Left ventricle myocardium superior (tissue), 1 donor: ENCODE data around the gene MYO16. TPM values are rescaled to one million over a fixed set of nuclear protein-coding genes. Genes with fewer than 3 reads are reported as not detected.

Experiments used
- ATAC-seq: fragments of 200-7000 bp; cut with Tn5 transposase; one replicate; pipeline ENCODE4 v1.9.1; 2020; ENCODE audit warnings: mild to moderate bottlenecking, moderate library complexity
- DNase-seq: peaks from one replicate; pipeline ENCODE4 v3.0.0-alpha.2; 2020
- intact Hi-C: fragments of 100-400 bp; cut with micrococcal nuclease; formaldehyde crosslinking; loops from one replicate; pipeline ENCODE4 v1.11.0; 2022
- total RNA-seq: library from RNA; stranded (reverse); fragmentation: NEBNext Ultra II Directional; extraction: Animal tissue kit (Norgen Biotek cat#: 25700); gene quantifications from one replicate; pipeline ENCODE4 v1.2.1, GENCODE V29; 2021
- donor health status: DM: no; HTN: yes; CAD: no; lungs with severe emphysema.

Gene MYO16
- total RNA-seq, 1 donor from 2014 or later: 0.74 TPM

- no peak for ATAC-seq
- intact Hi-C loops: no loop called here
- DNase-seq: no peak
Measured at GRCh38 chr13:108950333-108951010, 321.1 kb downstream of the MYO16 start.

GRCh38 chr13:108955741-108956140 is 326.3 kb downstream of the MYO16 start:
- ATAC-seq (no peak), DNase-seq (no peak)
- intact Hi-C loops: no loop called here

GRCh38 chr13:108957369-108958012 is 328.1 kb downstream of the MYO16 start:
- ATAC-seq (no peak), DNase-seq (no peak)
- intact Hi-C loops: no loop called here

- DNase-seq: no peak
- intact Hi-C loops: no loop called here
- ATAC-seq: no peak
Measured at GRCh38 chr13:108958013-108958376, 328.6 kb downstream of the MYO16 start.

- intact Hi-C loops: no loop called here
- ATAC-seq (no peak), DNase-seq (no peak)
Measured at GRCh38 chr13:108959234-108959633, 329.8 kb downstream of the MYO16 start.

GRCh38 chr13:108960006-108960405 is 330.6 kb downstream of the MYO16 start:
- DNase-seq: no peak
- intact Hi-C loops: loop anchor here (5.0 to 10.0 kb wide), 2 partner anchors 825 to 1147 kb away; partner anchors contain the start of gene IRS2
- no peak for ATAC-seq

- no peak for DNase-seq
- ATAC-seq: peak; percentile 87
- intact Hi-C loops: loop anchor here (5.0 to 10.0 kb wide), 2 partner anchors 823 to 1146 kb away; partner anchors contain the start of gene IRS2
Measured at GRCh38 chr13:108961542-108962125, 332.2 kb downstream of the MYO16 start.

GRCh38 chr13:108962654-108963053 is 333.2 kb downstream of the MYO16 start:
- DNase-seq (no peak), ATAC-seq (no peak)
- intact Hi-C loops: loop anchor here (5.0 to 10.0 kb wide), 2 partner anchors 822 to 1145 kb away; partner anchors contain the start of gene IRS2

GRCh38 chr13:108963276-108963810 is 333.9 kb downstream of the MYO16 start:
- DNase-seq (no peak), ATAC-seq (no peak)
- intact Hi-C loops: loop anchor here (5.0 to 10.0 kb wide), 2 partner anchors 821 to 1144 kb away; partner anchors contain the start of gene IRS2

- DNase-seq: no peak
- no peak for ATAC-seq
- intact Hi-C loops: loop anchor here (5.0 to 10.0 kb wide), 2 partner anchors 821 to 1143 kb away; partner anchors contain the start of gene IRS2
Measured at GRCh38 chr13:108963846-108964600, 334.6 kb downstream of the MYO16 start.

GRCh38 chr13:108964606-108965005 is 335.2 kb downstream of the MYO16 start:
- DNase-seq (no peak), ATAC-seq (no peak)
- intact Hi-C loops: loop anchor here (5.0 to 10.0 kb wide), 2 partner anchors 820 to 1143 kb away; partner anchors contain the start of gene IRS2

- intact Hi-C loops: loop anchor here (10.0 kb wide), 1 partner anchor 817 kb away; the partner anchor contains the start of gene IRS2
- no peak for ATAC-seq
- no peak for DNase-seq
Measured at GRCh38 chr13:108967371-108967770, 338.0 kb downstream of the MYO16 start.

GRCh38 chr13:108968566-108968965 is 339.2 kb downstream of the MYO16 start:
- ATAC-seq: no peak
- DNase-seq: no peak
- intact Hi-C loops: loop anchor here (10.0 kb wide), 1 partner anchor 816 kb away; the partner anchor contains the start of gene IRS2

GRCh38 chr13:108974686-108975085 is 345.3 kb downstream of the MYO16 start:
- DNase-seq (no peak), ATAC-seq (no peak)
- intact Hi-C loops: no loop called here

GRCh38 chr13:108980237-108980636 is 350.8 kb downstream of the MYO16 start:
- no peak for ATAC-seq
- DNase-seq: no peak
- intact Hi-C loops: no loop called here

GRCh38 chr13:108981407-108981806 is 352.0 kb downstream of the MYO16 start:
- ATAC-seq (no peak), DNase-seq (no peak)
- intact Hi-C loops: no loop called here

- no peak for DNase-seq
- ATAC-seq: no peak
- intact Hi-C loops: no loop called here
Measured at GRCh38 chr13:108983273-108983672, 353.9 kb downstream of the MYO16 start.

- ATAC-seq (no peak), DNase-seq (no peak)
- intact Hi-C loops: no loop called here
Measured at GRCh38 chr13:108984251-108984920, 355.0 kb downstream of the MYO16 start.

- ATAC-seq (no peak), DNase-seq (no peak)
- intact Hi-C loops: no loop called here
Measured at GRCh38 chr13:108985166-108985565, 355.8 kb downstream of the MYO16 start.
